IMR-90 (cell line): ENCODE results near the gene EPB41L1.

Experiments used
- BHLHE40 ChIP-seq: fragments of 150-350 bp; IDR thresholded peaks from 2 replicates; pipeline ENCODE4 v1.6.1; 2016; ENCODE audit warnings: mild to moderate bottlenecking, low read depth, low read length
- CEBPB ChIP-seq: IDR thresholded peaks from 2 replicates; pipeline ENCODE4 v1.6.1; 2012; ENCODE audit warnings: low read depth, low read length, improper control_type of control experiment
- CHD1 ChIP-seq: IDR thresholded peaks from 2 replicates; pipeline ENCODE4 v1.6.1; 2012; ENCODE audit warnings: low read depth, low read length, improper control_type of control experiment
- FOS ChIP-seq: fragments of 150-350 bp; IDR thresholded peaks from 2 replicates; pipeline ENCODE4 v1.6.1; 2016; ENCODE audit warnings: low read depth, low read length
- MAFK ChIP-seq: IDR thresholded peaks from 2 replicates; pipeline ENCODE4 v1.6.1; 2012; ENCODE audit warnings: low read depth, low read length, improper control_type of control experiment
- MAZ ChIP-seq: IDR thresholded peaks from 2 replicates; pipeline ENCODE4 v1.6.1; 2012; ENCODE audit warnings: low read depth, mild to moderate bottlenecking, low read length, improper control_type of control experiment, moderate library complexity, borderline replicate concordance
- NFE2L2 ChIP-seq: fragments of 150-350 bp; IDR thresholded peaks from 2 replicates; pipeline ENCODE4 v1.6.1; 2016; ENCODE audit warnings: low read depth, mild to moderate bottlenecking, low read length
- POLR2A ChIP-seq: IDR thresholded peaks from 2 replicates; pipeline ENCODE4 v1.6.1; 2012; ENCODE audit warnings: mild to moderate bottlenecking, low read depth, low read length
- RAD21 ChIP-seq: IDR thresholded peaks from 2 replicates; pipeline ENCODE4 v1.6.1; 2012; ENCODE audit warnings: low read length, improper control_type of control experiment
- RCOR1 ChIP-seq: IDR thresholded peaks from 2 replicates; pipeline ENCODE4 v1.6.1; 2012; ENCODE audit warnings: mild to moderate bottlenecking, low read length, improper control_type of control experiment; ENCODE audit not compliant: insufficient replicate concordance
- RFX5 ChIP-seq: IDR thresholded peaks from 2 replicates; pipeline ENCODE4 v1.8.0; 2012; ENCODE audit warnings: low read depth, mild to moderate bottlenecking, low read length, moderate library complexity
- TF ChIP-seq, protein P1 (sequence below): conservative IDR thresholded peaks from 2 replicates; pipeline ENCODE4 v1.5.1; 2012; ENCODE audit warnings: mild to moderate bottlenecking, low read depth, low read length, improper control_type of control experiment
- TF ChIP-seq, protein P2 (sequence below): fragments of 150-350 bp; IDR thresholded peaks from 2 replicates; pipeline ENCODE4 v1.6.1; 2017; ENCODE audit warnings: mild to moderate bottlenecking, antibody characterized with exemption, low read length, low read depth

DNA sequence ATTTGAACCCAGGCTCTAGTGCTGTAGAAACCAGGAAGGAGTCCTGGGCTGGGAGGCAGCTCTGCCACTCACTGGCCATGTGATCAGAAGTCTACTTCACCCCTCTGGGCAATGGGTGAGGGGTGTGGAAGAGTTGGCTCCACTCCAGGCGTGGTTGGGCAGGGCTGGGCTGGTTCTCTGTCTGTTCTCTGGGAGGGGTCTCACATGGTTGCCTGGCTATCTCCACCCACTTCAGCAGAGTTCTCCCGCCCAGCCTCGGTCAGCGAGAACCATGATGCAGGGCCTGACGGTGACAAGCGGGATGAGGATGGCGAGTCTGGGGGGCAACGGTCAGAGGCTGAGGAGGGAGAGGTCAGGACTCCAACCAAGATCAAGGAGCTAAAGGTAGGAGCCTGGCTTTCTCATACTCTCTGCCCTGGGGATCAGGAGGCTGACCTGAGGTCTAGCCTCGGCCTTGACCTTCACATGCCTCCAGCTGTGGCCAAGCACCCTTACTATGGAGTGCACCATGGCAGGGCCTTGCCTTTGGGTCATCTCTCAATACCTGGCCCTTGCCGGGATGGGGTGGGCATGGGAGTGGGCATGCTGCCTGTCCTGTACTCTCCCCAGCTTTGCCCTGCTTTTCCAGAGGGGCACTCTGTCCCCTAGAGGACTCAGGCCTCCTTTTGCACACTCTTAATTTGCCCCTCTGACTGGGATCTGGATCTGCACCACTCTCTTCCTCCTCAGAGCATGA is 39.6 kb downstream of the EPB41L1 start:
- TF ChIP-seq POLR2A, result no peak
- TF ChIP-seq, protein P1, sequence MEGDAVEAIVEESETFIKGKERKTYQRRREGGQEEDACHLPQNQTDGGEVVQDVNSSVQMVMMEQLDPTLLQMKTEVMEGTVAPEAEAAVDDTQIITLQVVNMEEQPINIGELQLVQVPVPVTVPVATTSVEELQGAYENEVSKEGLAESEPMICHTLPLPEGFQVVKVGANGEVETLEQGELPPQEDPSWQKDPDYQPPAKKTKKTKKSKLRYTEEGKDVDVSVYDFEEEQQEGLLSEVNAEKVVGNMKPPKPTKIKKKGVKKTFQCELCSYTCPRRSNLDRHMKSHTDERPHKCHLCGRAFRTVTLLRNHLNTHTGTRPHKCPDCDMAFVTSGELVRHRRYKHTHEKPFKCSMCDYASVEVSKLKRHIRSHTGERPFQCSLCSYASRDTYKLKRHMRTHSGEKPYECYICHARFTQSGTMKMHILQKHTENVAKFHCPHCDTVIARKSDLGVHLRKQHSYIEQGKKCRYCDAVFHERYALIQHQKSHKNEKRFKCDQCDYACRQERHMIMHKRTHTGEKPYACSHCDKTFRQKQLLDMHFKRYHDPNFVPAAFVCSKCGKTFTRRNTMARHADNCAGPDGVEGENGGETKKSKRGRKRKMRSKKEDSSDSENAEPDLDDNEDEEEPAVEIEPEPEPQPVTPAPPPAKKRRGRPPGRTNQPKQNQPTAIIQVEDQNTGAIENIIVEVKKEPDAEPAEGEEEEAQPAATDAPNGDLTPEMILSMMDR, result no peak
- no peak for TF ChIP-seq MAFK
- no peak for TF ChIP-seq RAD21
- TF ChIP-seq CHD1, result no peak
- TF ChIP-seq FOS, result no peak
- TF ChIP-seq BHLHE40, result no peak
- TF ChIP-seq, protein P2, sequence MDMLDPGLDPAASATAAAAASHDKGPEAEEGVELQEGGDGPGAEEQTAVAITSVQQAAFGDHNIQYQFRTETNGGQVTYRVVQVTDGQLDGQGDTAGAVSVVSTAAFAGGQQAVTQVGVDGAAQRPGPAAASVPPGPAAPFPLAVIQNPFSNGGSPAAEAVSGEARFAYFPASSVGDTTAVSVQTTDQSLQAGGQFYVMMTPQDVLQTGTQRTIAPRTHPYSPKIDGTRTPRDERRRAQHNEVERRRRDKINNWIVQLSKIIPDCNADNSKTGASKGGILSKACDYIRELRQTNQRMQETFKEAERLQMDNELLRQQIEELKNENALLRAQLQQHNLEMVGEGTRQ, result no peak
- no peak for TF ChIP-seq RFX5
- no peak for TF ChIP-seq CEBPB
- no peak for TF ChIP-seq MAZ
- TF ChIP-seq RCOR1, result no peak
- no peak for TF ChIP-seq NFE2L2
